Mesothelial cell of epicardium (in vitro differentiated cells): ENCODE results near the gene RNFT2. TPM values are rescaled to one million over a fixed set of nuclear protein-coding genes. Genes with fewer than 3 reads are reported as not detected.

Experiments
- DNase-seq, 2 experiments: peaks; one replicate each; pipeline ENCODE4 v3.0.0; 2021; ENCODE audit warnings: low spot score in 2 of 2; ENCODE audit not compliant: unreplicated experiment in 2 of 2
- H3K27ac Mint-ChIP-seq: 2 replicates; pipeline ENCODE4 v1.8.0; 2021; ENCODE audit warnings: mixed read lengths
- H3K27me3 Mint-ChIP-seq: 2 replicates; pipeline ENCODE4 v1.8.0; 2021; ENCODE audit warnings: low read depth, mixed read lengths
- H3K36me3 Mint-ChIP-seq: 2 replicates; pipeline ENCODE4 v1.8.0; 2021; ENCODE audit warnings: mixed read lengths
- H3K4me1 Mint-ChIP-seq: 2 replicates; pipeline ENCODE4 v1.8.0; 2021; ENCODE audit warnings: mixed read lengths
- H3K4me3 Mint-ChIP-seq: 2 replicates; pipeline ENCODE4 v1.8.0; 2021; ENCODE audit warnings: mild to moderate bottlenecking, moderate library complexity, mixed read lengths
- H3K9me3 Mint-ChIP-seq: 2 replicates; pipeline ENCODE4 v1.8.0; 2021; ENCODE audit warnings: mixed read lengths
- CTCF ChIP-seq: fragments of 200-600 bp; sonication (generic); IDR thresholded peaks from one replicate; pipeline ENCODE4 v1.5.0; 2021; ENCODE audit warnings: antibody characterized with exemption; ENCODE audit not compliant: unreplicated experiment
- total RNA-seq: library from RNA; stranded (reverse); gene quantifications from 3 replicates; pipeline ENCODE4 v1.2.1, GENCODE V29; 2021

The RNFT2 gene
- total RNA-seq, 1 donor from 2014 or later = 27.7 TPM

- peaks cover 8% of the 10 kb centered on the region for H3K36me3 Mint-ChIP-seq
- no peak overlapping the region for H3K27ac Mint-ChIP-seq
- no peaks in the 10 kb centered on the region for H3K27me3 Mint-ChIP-seq
Observed at GRCh38 chr12:116833474-116833873, 95.4 kb downstream of the RNFT2 start.

GRCh38 chr12:116835484-116835883, 97.4 kb downstream of the RNFT2 start:
- Mint-ChIP-seq H3K27me3 (no peaks in the 10 kb centered on the region), H3K4me3 (no peak overlapping the region), H3K4me1 (no peaks in the 10 kb centered on the region), H3K9me3 (no peaks in the 10 kb centered on the region), H3K27ac (no peak overlapping the region), H3K36me3 (peaks cover 10% of the 10 kb centered on the region)
- no peak for DNase-seq
- no peak for TF ChIP-seq CTCF

More at GRCh38 chr12:116833474-116833873, 95.4 kb downstream of the RNFT2 start:
- Mint-ChIP-seq H3K4me3 (no peak overlapping the region), H3K4me1 (no peaks in the 10 kb centered on the region), H3K9me3 (no peaks in the 10 kb centered on the region)
- DNase-seq = no peak
- no peak for TF ChIP-seq CTCF

- DNase-seq = no peak
- H3K4me3 Mint-ChIP-seq = no peak overlapping the region
- no peak overlapping the region for H3K27ac Mint-ChIP-seq
- H3K27me3 Mint-ChIP-seq = no peaks in the 10 kb centered on the region
- H3K9me3 Mint-ChIP-seq = no peaks in the 10 kb centered on the region
- TF ChIP-seq CTCF = no peak
- peaks cover 10% of the 10 kb centered on the region for H3K36me3 Mint-ChIP-seq
- H3K4me1 Mint-ChIP-seq = no peaks in the 10 kb centered on the region
Observed at GRCh38 chr12:116837097-116837496, 99.0 kb downstream of the RNFT2 start.

- H3K4me3 Mint-ChIP-seq = no peak overlapping the region
- TF ChIP-seq CTCF = no peak
- H3K27me3 Mint-ChIP-seq = no peaks in the 10 kb centered on the region
- no peak overlapping the region for H3K27ac Mint-ChIP-seq
- DNase-seq = no peak
- no peaks in the 10 kb centered on the region for H3K9me3 Mint-ChIP-seq
- peaks cover 10% of the 10 kb centered on the region for H3K36me3 Mint-ChIP-seq
- H3K4me1 Mint-ChIP-seq = no peaks in the 10 kb centered on the region
Observed at GRCh38 chr12:116838365-116838764, 100.2 kb downstream of the RNFT2 start.

GRCh38 chr12:116839287-116839830, 101.2 kb downstream of the RNFT2 start:
- H3K27me3 Mint-ChIP-seq = no peaks in the 10 kb centered on the region
- no peak overlapping the region for H3K4me3 Mint-ChIP-seq
- no peaks in the 10 kb centered on the region for H3K9me3 Mint-ChIP-seq
- H3K36me3 Mint-ChIP-seq = peaks cover 9% of the 10 kb centered on the region
- H3K27ac Mint-ChIP-seq = no peak overlapping the region
- no peaks in the 10 kb centered on the region for H3K4me1 Mint-ChIP-seq
- no peak for DNase-seq
- no peak for TF ChIP-seq CTCF

- no peaks in the 10 kb centered on the region for H3K27me3 Mint-ChIP-seq
- no peak for DNase-seq
- TF ChIP-seq CTCF = no peak
- no peak overlapping the region for H3K4me3 Mint-ChIP-seq
- no peaks in the 10 kb centered on the region for H3K4me1 Mint-ChIP-seq
- peaks cover 2% of the 10 kb centered on the region for H3K36me3 Mint-ChIP-seq
- no peak overlapping the region for H3K27ac Mint-ChIP-seq
- no peaks in the 10 kb centered on the region for H3K9me3 Mint-ChIP-seq
Observed at GRCh38 chr12:116843085-116843484, 105.0 kb downstream of the RNFT2 start.
